ENCODE data around the gene C8G.

The C8G gene

GRCh38 chr9:136961279-136962065 is 16.4 kb downstream of the C8G start:
- no peak for FAIRE-seq
- TF ChIP-seq, protein P1, sequence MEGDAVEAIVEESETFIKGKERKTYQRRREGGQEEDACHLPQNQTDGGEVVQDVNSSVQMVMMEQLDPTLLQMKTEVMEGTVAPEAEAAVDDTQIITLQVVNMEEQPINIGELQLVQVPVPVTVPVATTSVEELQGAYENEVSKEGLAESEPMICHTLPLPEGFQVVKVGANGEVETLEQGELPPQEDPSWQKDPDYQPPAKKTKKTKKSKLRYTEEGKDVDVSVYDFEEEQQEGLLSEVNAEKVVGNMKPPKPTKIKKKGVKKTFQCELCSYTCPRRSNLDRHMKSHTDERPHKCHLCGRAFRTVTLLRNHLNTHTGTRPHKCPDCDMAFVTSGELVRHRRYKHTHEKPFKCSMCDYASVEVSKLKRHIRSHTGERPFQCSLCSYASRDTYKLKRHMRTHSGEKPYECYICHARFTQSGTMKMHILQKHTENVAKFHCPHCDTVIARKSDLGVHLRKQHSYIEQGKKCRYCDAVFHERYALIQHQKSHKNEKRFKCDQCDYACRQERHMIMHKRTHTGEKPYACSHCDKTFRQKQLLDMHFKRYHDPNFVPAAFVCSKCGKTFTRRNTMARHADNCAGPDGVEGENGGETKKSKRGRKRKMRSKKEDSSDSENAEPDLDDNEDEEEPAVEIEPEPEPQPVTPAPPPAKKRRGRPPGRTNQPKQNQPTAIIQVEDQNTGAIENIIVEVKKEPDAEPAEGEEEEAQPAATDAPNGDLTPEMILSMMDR (IDR thresholded peaks at IDR 0.05; ENCODE audit: insufficient read depth, missing control alignments): no peak

GRCh38 chr9:136962163-136962562 is 17.1 kb downstream of the C8G start:
- TF ChIP-seq, protein P1 (IDR thresholded peaks at IDR 0.05; ENCODE audit: insufficient read depth, missing control alignments): no peak
- FAIRE-seq: no peak
- no peak for DNase-seq (ENCODE audit: insufficient read length, low spot score)

More at GRCh38 chr9:136961279-136962065, 16.4 kb downstream of the C8G start:
- no peak for DNase-seq (ENCODE audit: insufficient read length, low spot score)

DNA sequence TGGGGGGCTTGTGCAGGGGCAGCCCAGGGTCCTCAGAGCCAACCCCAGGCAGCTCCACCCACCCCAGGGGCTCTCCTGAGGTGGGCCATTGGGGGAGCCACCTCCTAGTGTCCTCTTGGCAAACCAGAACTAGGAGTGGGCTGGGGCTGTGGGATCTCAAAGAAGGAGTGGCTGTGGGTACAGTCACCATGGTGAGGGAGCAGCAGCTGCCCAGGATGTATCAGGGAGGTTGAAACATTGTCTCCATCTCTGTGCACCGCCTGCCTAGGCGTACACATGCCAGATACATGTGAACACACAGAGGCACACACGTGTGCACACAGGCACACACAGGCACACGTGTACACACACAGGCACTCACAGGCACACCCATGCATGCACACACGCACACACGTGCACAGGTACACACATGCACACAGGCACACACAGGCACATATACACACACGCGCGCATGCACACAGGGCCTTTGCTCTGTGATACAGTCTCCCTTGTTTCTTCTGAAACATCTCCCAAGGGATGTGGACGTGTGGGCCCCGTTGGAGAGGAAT is 17.7 kb downstream of the C8G start:
- FAIRE-seq (no peak), DNase-seq (ENCODE audit: insufficient read length, low spot score) (no peak)
- TF ChIP-seq, protein P1 (IDR thresholded peaks at IDR 0.05; ENCODE audit: insufficient read depth, missing control alignments): no peak

GRCh38 chr9:136963341-136963740 is 18.3 kb downstream of the C8G start:
- TF ChIP-seq, protein P1 (IDR thresholded peaks at IDR 0.05; ENCODE audit: insufficient read depth, missing control alignments): no peak
- FAIRE-seq (no peak), DNase-seq (ENCODE audit: insufficient read length, low spot score) (no peak)

DNA sequence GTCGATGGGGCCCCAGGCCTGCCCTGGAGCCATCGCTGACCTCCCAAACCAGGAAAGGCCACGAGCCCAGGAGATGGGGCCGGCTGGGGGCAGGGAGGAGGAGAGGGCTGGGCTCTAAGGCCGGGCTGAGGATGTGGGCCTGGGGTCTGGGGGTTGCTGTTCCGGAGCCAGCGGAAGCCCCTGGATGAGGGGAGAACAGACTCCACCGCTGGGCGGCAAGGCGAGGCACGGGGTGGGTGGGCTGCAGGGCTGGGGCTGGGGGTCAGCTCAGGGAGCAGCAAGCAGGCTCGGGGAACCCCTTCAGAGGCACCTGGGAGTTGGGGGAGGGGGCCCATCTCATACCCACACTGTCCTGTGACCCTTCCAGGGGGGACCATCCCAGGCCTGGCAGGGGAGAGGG is 18.7 kb downstream of the C8G start:
- no peak for FAIRE-seq
- no peak for DNase-seq (ENCODE audit: insufficient read length, low spot score)
- TF ChIP-seq, protein P1 (IDR thresholded peaks at IDR 0.05; ENCODE audit: insufficient read depth, missing control alignments): no peak

- FAIRE-seq: no peak
- DNase-seq (ENCODE audit: insufficient read length, low spot score): no peak
- TF ChIP-seq, protein P1 (IDR thresholded peaks at IDR 0.05; ENCODE audit: insufficient read depth, missing control alignments): no peak
Observed at GRCh38 chr9:136964171-136964689, 19.2 kb downstream of the C8G start.

All from D721Med (cell line).